RKO (cell line): ENCODE data around the gene DLX3.

Source experiments
- DNase-seq: peaks from one replicate; pipeline ENCODE4 v3.0.0-alpha.2; 2016; ENCODE audit warnings: low spot score

DLX3 gene

DNA sequence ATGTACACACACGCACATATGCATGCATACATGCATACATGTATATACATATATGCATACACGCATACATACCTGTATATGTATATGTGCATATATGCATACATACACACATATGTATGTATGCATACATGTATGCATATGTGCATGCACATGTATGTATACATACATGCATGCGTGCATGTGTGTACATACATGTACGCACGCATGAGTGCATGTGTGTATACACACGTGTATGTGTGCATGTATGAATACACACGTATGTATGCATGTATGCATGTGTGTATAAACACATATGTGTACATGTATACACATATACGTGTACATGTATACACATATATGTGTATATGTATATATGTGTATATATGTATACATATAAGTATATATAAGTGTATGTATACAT, 28.5 kb upstream of the DLX3 start:
- no peak for DNase-seq

DNA sequence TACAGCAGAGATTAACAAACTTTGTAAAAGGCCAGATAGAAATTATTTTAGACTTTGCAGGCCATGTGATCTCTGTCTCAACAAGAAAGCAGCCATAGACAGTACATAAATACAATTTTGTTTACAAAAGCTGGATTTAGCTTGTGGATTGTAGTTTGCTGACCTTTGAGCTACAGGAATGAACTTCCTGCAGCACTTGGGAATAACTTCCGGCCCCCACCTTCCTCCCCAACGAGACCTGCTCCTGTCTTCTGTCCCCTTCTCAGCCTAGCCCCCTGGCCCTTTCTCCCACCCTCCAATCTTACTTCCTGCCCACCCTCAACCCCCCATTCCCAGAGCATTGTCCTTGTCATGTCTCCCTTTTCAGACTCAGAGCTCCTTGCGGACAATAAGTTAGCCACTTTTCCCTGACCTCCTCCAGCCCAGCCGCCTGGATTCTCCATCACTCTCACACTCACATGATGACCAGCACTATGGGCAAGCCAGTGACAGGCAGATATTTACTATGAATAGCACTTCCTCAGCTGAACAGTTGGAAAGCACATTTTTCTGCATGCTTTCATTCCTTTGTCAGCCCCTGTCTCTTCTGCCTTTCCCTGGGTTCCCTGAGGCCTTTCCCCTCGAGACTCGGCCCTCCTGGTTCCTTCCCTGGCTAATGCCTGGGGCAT, 27.6 kb upstream of the DLX3 start:
- DNase-seq: no peak

GRCh38 chr17:50021681-50022370, 26.8 kb upstream of the DLX3 start:
- DNase-seq: no peak

- no peak for DNase-seq
These were observed 26.0 kb upstream of the DLX3 start for GRCh38 chr17:50020841-50021599.

DNA sequence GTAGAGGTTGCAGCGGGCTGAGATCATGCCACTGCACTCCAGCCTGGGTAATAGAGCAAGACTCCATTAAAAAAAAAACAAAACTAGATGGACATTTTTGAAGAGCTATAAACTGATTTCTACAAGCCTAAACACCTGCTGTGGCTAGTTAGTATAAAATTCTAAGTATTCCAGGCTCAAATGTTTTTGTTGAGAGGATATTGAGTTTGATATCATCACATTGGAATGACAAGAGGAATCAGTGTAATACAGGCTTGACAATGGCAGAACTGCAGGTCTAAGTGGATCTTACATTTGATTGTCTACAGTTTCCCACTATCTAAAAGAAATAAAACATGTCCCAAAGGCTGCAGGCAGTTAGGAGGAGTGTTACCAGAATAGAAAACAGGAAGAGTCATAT, 23.9 kb upstream of the DLX3 start:
- no peak for DNase-seq

- no peak for DNase-seq
These were observed 20.1 kb upstream of the DLX3 start for GRCh38 chr17:50015146-50015545.

DNA sequence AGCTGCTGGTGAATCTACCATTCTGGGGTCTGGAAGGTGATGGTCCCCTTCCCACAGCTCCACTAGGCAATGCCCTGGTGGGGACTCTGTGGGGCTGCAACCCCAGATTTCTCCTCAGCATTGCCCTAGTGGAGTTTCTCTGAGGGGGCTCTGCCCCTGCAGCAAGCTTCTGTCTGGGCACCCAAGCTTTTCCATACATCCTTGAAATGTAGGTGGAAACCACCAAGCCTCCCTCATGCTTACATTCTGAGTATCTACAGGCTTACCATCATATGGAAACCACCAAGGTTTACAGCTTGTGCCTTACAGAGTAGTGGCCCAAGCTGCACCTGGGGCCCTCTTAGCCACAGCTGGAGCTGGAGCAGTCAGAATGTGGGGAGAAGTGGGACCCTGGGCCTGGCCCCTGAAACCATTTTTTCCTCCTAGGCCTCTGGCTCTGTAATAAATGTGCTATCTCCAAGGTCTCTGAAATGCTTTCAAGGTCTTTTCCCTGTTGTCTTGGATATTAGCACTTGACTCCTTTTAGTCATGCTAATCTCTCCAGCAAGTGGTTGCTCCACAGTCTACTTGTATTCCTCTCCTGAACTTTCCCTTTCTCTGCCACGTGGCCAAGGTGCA, 19.6 kb upstream of the DLX3 start:
- no peak for DNase-seq

DNA sequence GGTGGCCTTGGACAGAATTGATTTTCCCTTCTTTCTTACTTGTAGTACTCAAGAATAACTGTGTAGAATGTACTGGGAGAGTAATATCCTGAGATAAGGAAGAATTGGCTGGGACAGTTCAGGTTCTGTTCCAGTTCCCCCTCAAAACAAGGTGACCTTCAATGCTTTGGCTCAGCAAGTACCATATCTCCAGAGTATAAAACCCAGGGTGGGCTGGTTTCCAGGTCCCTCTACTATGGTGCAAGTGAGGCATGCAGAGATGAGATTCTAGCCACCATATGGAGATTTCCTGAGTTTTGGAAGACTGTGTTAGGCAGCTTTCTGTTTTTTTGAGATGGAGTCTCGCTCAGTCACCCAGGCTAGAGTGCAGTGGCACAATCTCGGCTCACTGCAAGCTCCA, 18.1 kb upstream of the DLX3 start:
- DNase-seq: no peak

DNA sequence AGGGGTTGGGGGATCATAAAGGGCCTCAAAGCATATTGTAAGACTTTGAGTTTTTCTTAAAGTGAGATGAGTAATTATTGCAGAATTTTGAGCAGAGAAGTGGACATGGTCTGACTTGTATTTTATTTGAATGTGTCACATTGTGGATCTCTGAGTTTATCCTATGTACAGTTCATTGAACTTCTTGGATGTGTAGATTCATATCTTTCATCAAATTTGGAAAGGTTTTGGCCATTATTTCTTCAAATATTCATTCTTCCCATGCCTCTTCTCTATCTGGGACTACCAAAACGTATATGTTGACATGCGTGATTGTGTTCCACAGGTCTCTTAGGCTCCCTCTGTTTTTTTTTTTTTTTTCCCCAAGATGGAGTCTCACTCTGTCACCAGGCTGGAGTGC, 14.3 kb upstream of the DLX3 start:
- DNase-seq: no peak

DNA sequence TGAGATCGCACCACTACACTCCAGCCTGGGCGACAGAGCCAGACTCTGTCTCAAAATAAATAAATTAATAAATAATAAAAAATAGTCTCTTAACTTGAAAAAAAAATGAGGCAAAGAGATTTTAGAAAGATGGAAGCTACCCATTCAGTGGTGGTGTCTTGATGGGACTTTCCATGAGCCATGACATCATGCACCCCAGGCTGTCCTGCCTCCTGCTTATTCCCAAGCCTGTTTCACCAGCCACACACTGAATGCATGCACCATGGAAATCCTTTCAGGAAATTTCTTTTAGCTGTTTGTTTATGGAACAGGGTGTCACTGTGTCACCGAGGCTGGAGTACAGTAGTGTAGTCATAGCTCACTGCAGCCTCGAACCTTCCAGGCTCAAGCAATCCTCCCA, 8.9 kb upstream of the DLX3 start:
- DNase-seq: no peak

- no peak for DNase-seq
These were observed 4.0 kb upstream of the DLX3 start for GRCh38 chr17:49998836-49999511.

- DNase-seq: peak; percentile 87
These were observed 3.0 kb upstream of the DLX3 start for GRCh38 chr17:49997773-49998703.

GRCh38 chr17:49997301-49997650, 2.3 kb upstream of the DLX3 start:
- DNase-seq: peak; percentile 48

GRCh38 chr17:49996495-49997300, 1.7 kb upstream of the DLX3 start:
- DNase-seq: peak; percentile 32

- DNase-seq: no peak
These were observed 1.1 kb upstream of the DLX3 start for GRCh38 chr17:49996121-49996494.

GRCh38 chr17:49994085-49995054, 654 bp downstream of the DLX3 start:
- DNase-seq: no peak

DNA sequence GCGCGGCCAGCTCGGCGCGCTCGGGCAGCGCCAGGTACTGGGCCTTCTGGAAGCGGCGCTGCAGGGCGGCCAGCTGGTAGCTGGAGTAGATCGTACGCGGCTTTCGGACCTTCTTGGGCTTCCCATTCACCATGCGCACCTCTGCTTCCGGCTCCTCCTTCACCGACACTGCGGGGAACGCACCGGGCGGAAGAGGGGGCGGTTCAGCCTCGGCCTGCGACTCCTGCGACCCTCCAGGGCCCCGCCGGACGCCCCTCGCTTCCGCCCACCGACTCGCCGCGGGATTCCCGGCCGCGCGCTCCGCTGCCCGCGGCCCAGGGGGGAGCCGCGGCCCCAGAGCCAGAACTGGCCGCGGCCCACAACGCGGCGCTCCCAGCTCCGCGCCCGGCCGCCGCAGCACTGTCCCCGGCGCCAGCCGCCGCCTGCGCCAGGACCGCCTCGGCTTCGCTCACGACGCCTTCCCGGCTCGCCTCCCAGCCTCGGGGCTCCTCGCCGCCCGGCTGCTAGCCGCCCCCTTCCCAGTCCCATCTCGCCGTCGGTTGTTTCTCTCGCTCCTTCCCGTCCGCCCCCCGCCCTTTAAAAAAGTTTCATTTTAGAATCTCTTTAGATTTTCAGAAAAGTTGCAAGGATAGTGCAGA, 1.5 kb downstream of the DLX3 start:
- no peak for DNase-seq

- DNase-seq: no peak
These were observed 2.0 kb downstream of the DLX3 start for GRCh38 chr17:49992933-49993422.
